GM12878 (cell line): Measurements from ENCODE around the gene MSH6. TPM values are rescaled to one million over a fixed set of nuclear protein-coding genes. Genes with fewer than 3 reads are reported as not detected.

Source experiments
- ATAC-seq: fragments of 200-7000 bp; cut with Tn5 transposase; 3 replicates; pipeline ENCODE4 v1.9.1; 2020; ENCODE audit warnings: mild to moderate bottlenecking, moderate library complexity
- BruUV-seq: library from RNA; stranded (reverse); fragments of 400-500 nt; replicated peaks from 2 replicates; lab custom pipeline; 2021; lab: Mats Ljungman, UMichigan
- CTCF ChIA-PET: fragments of 300-600 bp; sonication (Branson Sonifier 250); formaldehyde crosslinking; extraction: SDS; loops from one replicate; lab custom pipeline; 2021; ENCODE audit warnings: inconsistent platforms; lab: Yijun Ruan, JAX
- POLR2A ChIA-PET: fragments of 350-600 bp; formaldehyde crosslinking; extraction: SDS; loops from one replicate; lab custom pipeline; 2021; ENCODE audit warnings: inconsistent platforms; lab: Charles Lee
- RAD21 ChIA-PET: fragments of 300-600 bp; sonication (Branson Sonifier 250); formaldehyde crosslinking; loops from one replicate; lab custom pipeline; 2023; ENCODE audit warnings: antibody characterized with exemption; ENCODE audit not compliant: unreplicated experiment; lab: Charles Lee
- SMC1A ChIA-PET: fragments of 300-600 bp; sonication (Branson Sonifier 250); formaldehyde crosslinking; loops from one replicate; lab custom pipeline; 2023; ENCODE audit not compliant: unreplicated experiment, uncharacterized antibody; lab: Charles Lee
- DNase-seq: peaks from one replicate; pipeline ENCODE4 v3.0.0-alpha.2; 2011; ENCODE audit warnings: low read depth, low spot score
- FAIRE-seq: peaks from 3 replicates; lab custom pipeline; 2011; peaks lifted over from hg19 to GRCh38; lab: Jason Lieb, UNC
- H2AFZ ChIP-seq: 2 replicates; pipeline ENCODE4 v1.6.0; 2011; ENCODE audit warnings: low read depth, low read length, control low read depth; ENCODE audit not compliant: control insufficient read depth
- H3K27ac ChIP-seq: 2 replicates; pipeline ENCODE4 v1.5.1; 2011; ENCODE audit warnings: control low read depth; ENCODE audit not compliant: control insufficient read depth, insufficient read depth
- H3K27me3 ChIP-seq, 2 experiments: replicated peaks in 1 of 2; 2 replicates each; pipeline versions ENCODE4 v1.6.0 to v1.6.1; 2011; ENCODE audit warnings: low read length in 1 of 2; ENCODE audit not compliant: control insufficient read depth in 2 of 2, insufficient read depth in 2 of 2
- H3K36me3 ChIP-seq, 2 experiments: 2 replicates each; pipeline ENCODE4 v1.5.1; 2011; ENCODE audit warnings: low read length in 1 of 2; ENCODE audit not compliant: control insufficient read depth in 2 of 2, insufficient read depth in 2 of 2
- H3K4me1 ChIP-seq: 2 replicates; pipeline ENCODE4 v1.6.1; 2011; ENCODE audit warnings: mild to moderate bottlenecking, low read length, moderate library complexity, mixed read lengths; ENCODE audit not compliant: control insufficient read depth, insufficient read depth
- H3K4me2 ChIP-seq: 2 replicates; pipeline ENCODE4 v1.6.0; 2011; ENCODE audit warnings: control low read depth; ENCODE audit not compliant: control insufficient read depth, insufficient read depth
- H3K4me3 ChIP-seq: fragments of 200-600 bp; sonication (generic); 2 replicates; pipeline ENCODE4 v1.5.1; 2016
- H3K79me2 ChIP-seq: 2 replicates; pipeline ENCODE4 v1.6.0; 2011; ENCODE audit warnings: low read length; ENCODE audit not compliant: control insufficient read depth, insufficient read depth
- H3K9ac ChIP-seq: 2 replicates; pipeline ENCODE4 v1.8.0; 2011; ENCODE audit warnings: low read length, control low read depth, mixed read lengths; ENCODE audit not compliant: control insufficient read depth, insufficient read depth
- H3K9me3 ChIP-seq: replicated peaks from 3 replicates; pipeline ENCODE4 v1.5.1; 2011; ENCODE audit warnings: mild to moderate bottlenecking, low read length; ENCODE audit not compliant: control insufficient read depth, insufficient read depth
- H4K20me1 ChIP-seq: 2 replicates; pipeline ENCODE4 v1.6.0; 2011; ENCODE audit not compliant: control insufficient read depth, insufficient read depth
- CHD1 ChIP-seq: IDR thresholded peaks from 2 replicates; pipeline ENCODE4 v1.6.1; 2012; ENCODE audit warnings: low read depth, low read length, improper control_type of control experiment
- E2F4 ChIP-seq: IDR thresholded peaks from 2 replicates; pipeline ENCODE4 v1.6.1; 2012; ENCODE audit warnings: low read depth, low read length, improper control_type of control experiment
- FOS ChIP-seq: IDR thresholded peaks from 3 replicates; pipeline ENCODE4 v1.6.1; 2011; ENCODE audit warnings: borderline replicate concordance; ENCODE audit not compliant: insufficient read length; ENCODE audit errors: extremely low read depth
- HDAC2 ChIP-seq: fragments of 200-600 bp; sonication (generic); IDR thresholded peaks from 2 replicates; pipeline ENCODE4 v1.6.1; 2017
- IKZF1 ChIP-seq: fragments of 450-650 bp; conservative IDR thresholded peaks from 2 replicates; pipeline ENCODE4 v1.6.1; 2017; ENCODE audit warnings: antibody characterized with exemption, mild to moderate bottlenecking
- LARP7 ChIP-seq: fragments of 450-650 bp; IDR thresholded peaks from 2 replicates; pipeline ENCODE4 v1.6.1; 2017; ENCODE audit warnings: mild to moderate bottlenecking
- POLR2A ChIP-seq: IDR thresholded peaks from 2 replicates; pipeline ENCODE4 v1.6.1; 2011; ENCODE audit warnings: low read depth, mild to moderate bottlenecking, low read length
- RUNX3 ChIP-seq: IDR thresholded peaks from 2 replicates; pipeline ENCODE4 v1.6.1; 2012; ENCODE audit warnings: low read length, inconsistent platforms
- STAT3 ChIP-seq: IDR thresholded peaks from 2 replicates; pipeline ENCODE4 v1.6.1; 2011; ENCODE audit warnings: low read depth, low read length, improper control_type of control experiment
- TAF1 ChIP-seq: IDR thresholded peaks from 2 replicates; pipeline ENCODE4 v1.6.1; 2011; ENCODE audit warnings: mild to moderate bottlenecking, low read depth, low read length, borderline replicate concordance
- ZBTB33 ChIP-seq: fragments of 450-650 bp; IDR thresholded peaks from 2 replicates; pipeline ENCODE4 v1.6.1; 2017; ENCODE audit warnings: mild to moderate bottlenecking
- ZNF217 ChIP-seq: fragments of 450-650 bp; IDR thresholded peaks from 2 replicates; pipeline ENCODE4 v1.6.1; 2017; ENCODE audit warnings: antibody characterized with exemption, mild to moderate bottlenecking
- WGBS: methylation state at CpG from one replicate; pipeline ENCODE4 v1.1.6; 2016; ENCODE audit warnings: low lambda C conversion rate; ENCODE audit not compliant: insufficient replicate concordance, insufficient coverage; ENCODE audit errors: missing lambda C conversion rate; 5-methylcytosine and 5-hydroxymethylcytosine counted together
- in situ Hi-C: fragments of 300-500 bp; cut with MboI; formaldehyde crosslinking; loops from 9 replicates; pipeline ENCODE4 v1.14.3; 2018; ENCODE audit warnings: mixed read lengths
- intact Hi-C: fragments of 100-400 bp; cut with micrococcal nuclease; formaldehyde crosslinking; loops from one replicate; pipeline ENCODE4 v1.14.2; 2022; ENCODE audit not compliant: unreplicated experiment
- polyA plus RNA-seq, 11 experiments: library from polyadenylated mRNA; depleted of rRNA in 4 of 11; unstranded in 6 of 11; stranded (reverse) in 5 of 11; fragments of >200 nt; fragmentation: Nextera tagmentation in 4 of 11; fragmentation: Illumina TruSeq in 1 of 11; extraction: Ambion mirVana in 4 of 11; extraction: Trizol in 1 of 11; gene quantifications; 1 replicate in 1 of 11; 2 replicates in 10 of 11; pipeline versions ENCODE4 v1.2.1 to v1.2.3, GENCODE V29; 2011 to 2016; ENCODE audit warnings: inconsistent platforms in 2 of 11, missing spikeins in 2 of 11, low read depth in 1 of 11
- total RNA-seq, 4 experiments: library from RNA; depleted of rRNA in 3 of 4; stranded (reverse); fragments of >200 nt in 3 of 4; fragmentation: Illumina TruSeq in 1 of 4; extraction: Trizol in 1 of 4; gene quantifications; 2 replicates each; pipeline versions ENCODE4 v1.2.1 to v1.2.3, GENCODE V29; 2013 to 2021
- TF ChIP-seq, protein P1 (sequence below): fragments of 150-350 bp; IDR thresholded peaks from 2 replicates; pipeline ENCODE4 v1.6.1; 2014; ENCODE audit warnings: mild to moderate bottlenecking, low read depth, low read length

MSH6 gene
- total and polyA plus RNA-seq, 10 of the 15 experiments (the other 5 are each of a cell fraction or from before 2014, with no cell fraction given), result 12.4 to 108 (median 67.4) TPM

DNA sequence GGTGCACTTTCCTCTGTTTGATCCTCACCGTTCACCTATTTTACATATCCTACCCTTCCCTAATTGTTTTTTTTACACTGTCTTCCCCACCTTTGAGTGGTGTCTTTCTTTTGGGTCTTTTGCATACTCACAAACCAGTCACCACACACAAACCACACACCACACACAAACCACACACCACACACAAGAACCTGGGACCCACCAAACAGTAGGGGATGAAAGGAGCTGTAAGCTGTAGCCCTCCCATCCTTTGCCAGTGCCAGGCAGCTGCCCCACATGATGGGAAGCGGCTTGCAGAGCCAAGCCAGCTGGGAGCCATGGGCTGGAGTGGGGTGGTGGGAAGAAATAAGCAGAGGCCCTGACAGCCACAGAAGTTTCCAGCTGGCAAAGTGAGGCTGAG, 38.9 kb upstream of the MSH6 start:
- H2AFZ ChIP-seq, result no peak overlapping the region
- SMC1A ChIA-PET, result interaction anchor here (1.0 to 3.1 kb wide), 5 partner anchors 9 to 36 kb away, joined by 3 to 15 read pairs (median 4); no protein-coding TSS in a partner anchor
- POLR2A ChIA-PET, result interaction anchor here (1.3 kb wide), 1 partner anchor 21 kb away, joined by 3 read pairs; no protein-coding TSS in a partner anchor
- H3K79me2 ChIP-seq, result no peaks in the 10 kb centered on the region
- intact Hi-C loops (no loop called here), in situ Hi-C loops (no loop called here)
- ATAC-seq (no peak), FAIRE-seq (no peak), DNase-seq (no peak)
- no peak overlapping the region for H3K4me2 ChIP-seq
- RAD21 ChIA-PET, result no interaction called here
- no TSS peak for BruUV-seq
- H4K20me1 ChIP-seq, result no peaks in the 10 kb centered on the region
- CTCF ChIA-PET, result interaction anchor here (1.4 to 2.5 kb wide), 2 partner anchors 18 to 23 kb away, joined by 4 to 10 read pairs; no protein-coding TSS in a partner anchor
- TF ChIP-seq RUNX3 (peak; percentile 54), CHD1 (no peak), E2F4 (no peak), HDAC2 (no peak), LARP7 (no peak), POLR2A (no peak), ZNF217 (no peak), TAF1 (no peak), STAT3 (no peak), ZBTB33 (no peak), IKZF1 (0 out of 2 replicates have a peak, but pooled peaks have one; percentile 17), FOS (no peak)
- TF ChIP-seq, protein P1, sequence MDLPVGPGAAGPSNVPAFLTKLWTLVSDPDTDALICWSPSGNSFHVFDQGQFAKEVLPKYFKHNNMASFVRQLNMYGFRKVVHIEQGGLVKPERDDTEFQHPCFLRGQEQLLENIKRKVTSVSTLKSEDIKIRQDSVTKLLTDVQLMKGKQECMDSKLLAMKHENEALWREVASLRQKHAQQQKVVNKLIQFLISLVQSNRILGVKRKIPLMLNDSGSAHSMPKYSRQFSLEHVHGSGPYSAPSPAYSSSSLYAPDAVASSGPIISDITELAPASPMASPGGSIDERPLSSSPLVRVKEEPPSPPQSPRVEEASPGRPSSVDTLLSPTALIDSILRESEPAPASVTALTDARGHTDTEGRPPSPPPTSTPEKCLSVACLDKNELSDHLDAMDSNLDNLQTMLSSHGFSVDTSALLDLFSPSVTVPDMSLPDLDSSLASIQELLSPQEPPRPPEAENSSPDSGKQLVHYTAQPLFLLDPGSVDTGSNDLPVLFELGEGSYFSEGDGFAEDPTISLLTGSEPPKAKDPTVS, result no peak
- 78% methylated on average over 2 of the region's 2 CpGs for WGBS
- H3K9me3 ChIP-seq, result peaks cover 10% of the 10 kb centered on the region; the same call in 2 of the 3 replicates
- H3K36me3 ChIP-seq, result no peaks in the 10 kb centered on the region
- no peak overlapping the region for H3K4me3 ChIP-seq
- peaks cover 8% of the 10 kb centered on the region; the same call in 1 of the 2 replicates for H3K4me1 ChIP-seq
- H3K27ac ChIP-seq, result no peak overlapping the region
- no peaks in the 10 kb centered on the region for H3K27me3 ChIP-seq
- H3K9ac ChIP-seq, result no peak overlapping the region
